Ishikawa (cell line): ENCODE results near the gene PIGP.

Experiments used
- CEBPB ChIP-seq: IDR thresholded peaks from 2 replicates; pipeline ENCODE4 v1.6.1; 2012
- EGR1 ChIP-seq: IDR thresholded peaks from 2 replicates; pipeline ENCODE4 v1.6.1; 2012
- FOXM1 ChIP-seq: IDR thresholded peaks from 2 replicates; pipeline ENCODE4 v1.6.1; 2012; ENCODE audit warnings: low read depth, borderline replicate concordance
- MAX ChIP-seq: IDR thresholded peaks from 2 replicates; pipeline ENCODE4 v1.6.1; 2012
- REST ChIP-seq: IDR thresholded peaks from 2 replicates; pipeline ENCODE4 v1.6.1; 2012; ENCODE audit warnings: low read depth, mild to moderate bottlenecking
- TEAD4 ChIP-seq: IDR thresholded peaks from 2 replicates; pipeline ENCODE4 v1.6.1; 2012
- YY1 ChIP-seq: IDR thresholded peaks from 2 replicates; pipeline ENCODE4 v1.6.1; 2012; ENCODE audit warnings: low read depth

GRCh38 chr21:37075214-37075770 lies 2.4 kb upstream of the PIGP start:
- TF ChIP-seq YY1 (no peak), FOXM1 (no peak), MAX (no peak), EGR1 (no peak), CEBPB (no peak), TEAD4 (no peak), REST (no peak)
